GM23338 (cell line): ENCODE results near the gene SART1.

ENCODE experiments used
- CTCF ChIP-seq, 2 experiments: fragments of 200-600 bp in 1 of 2; sonication (generic) in 1 of 2; conservative IDR thresholded peaks; 2 replicates each; pipeline versions ENCODE4 v1.5.1 to v1.6.1; 2016 to 2017; ENCODE audit warnings: antibody characterized with exemption in 2 of 2, low read depth in 2 of 2, mild to moderate bottlenecking in 2 of 2, moderate library complexity in 1 of 2
- EZH2 ChIP-seq: fragments of 200-600 bp; sonication (generic); IDR thresholded peaks from one replicate; pipeline ENCODE4 v1.8.0; 2017; ENCODE audit warnings: antibody characterized with exemption, mild to moderate bottlenecking, low read depth; ENCODE audit not compliant: unreplicated experiment
- POLR2AphosphoS5 ChIP-seq: IDR thresholded peaks from 2 replicates; pipeline ENCODE4 v1.6.1; 2016; ENCODE audit warnings: antibody characterized with exemption, low read depth
- REST ChIP-seq: IDR thresholded peaks from one replicate; pipeline ENCODE4 v1.6.1; 2018; ENCODE audit warnings: antibody characterized with exemption; ENCODE audit not compliant: unreplicated experiment

- TF ChIP-seq EZH2 (no peak), CTCF (conservative IDR thresholded peaks at IDR 0.05; ENCODE audit: low read depth in 2 of 2) (no peak), POLR2AphosphoS5 (no peak), REST (no peak)
Observed at GRCh38 chr11:65958291-65958690, 3.2 kb upstream of the SART1 start.
